Stimulated activated CD4-positive, alpha-beta T cell treated with anti-CD3 and anti-CD28 coated beads, Interleukin-1b, Interleukin-23, amount 100 ng/mL, for 4 hours (primary cell): ENCODE results near the gene PBX2.
"Not testable (repeated sequence)": the region's sequence is repeated elsewhere in the genome, so short reads cannot be mapped to it uniquely, and the experiment has no call there.

Source experiments
- DNase-seq, 2 donors: peaks; one replicate each; pipeline ENCODE4 v3.0.0-alpha.2; 2020; ENCODE audit warnings: low read depth in 2 of 2

The PBX2 gene

GRCh38 chr6:32202186-32202585 is 12.2 kb upstream of the PBX2 start:
- DNase-seq = no peak

GRCh38 chr6:32200711-32201475 is 10.9 kb upstream of the PBX2 start:
- DNase-seq = no peak

- no peak for DNase-seq
Observed at GRCh38 chr6:32198866-32199265, 8.9 kb upstream of the PBX2 start.

- DNase-seq = no peak
Observed at GRCh38 chr6:32198345-32198696, 8.3 kb upstream of the PBX2 start.

- no peak for DNase-seq
Observed at GRCh38 chr6:32196682-32197616, 6.9 kb upstream of the PBX2 start.

GRCh38 chr6:32195902-32196681 is 6.1 kb upstream of the PBX2 start:
- DNase-seq = peak in 1 of 2 donors; percentile 56

GRCh38 chr6:32195652-32195901 is 5.6 kb upstream of the PBX2 start:
- DNase-seq = peak; percentile 96 to 100

- no peak for DNase-seq
Observed at GRCh38 chr6:32194825-32195651, 5.0 kb upstream of the PBX2 start.

GRCh38 chr6:32194388-32194787 is 4.4 kb upstream of the PBX2 start:
- DNase-seq = no peak

GRCh38 chr6:32193096-32193495 is 3.1 kb upstream of the PBX2 start:
- not testable (repeated sequence) for DNase-seq

- peak in 1 of 2 donors; percentile 45 for DNase-seq
Observed at GRCh38 chr6:32192608-32193039, 2.6 kb upstream of the PBX2 start, which contains the start of gene GPSM3. Gene GPSM3 (minus strand): TSS chr6:32192643. CDS start chr6:32192513, 130 bp downstream.

GRCh38 chr6:32191696-32192607 is 1.9 kb upstream of the PBX2 start:
- DNase-seq = no peak

GRCh38 chr6:32190911-32191677 is 1.1 kb upstream of the PBX2 start:
- DNase-seq = no peak

- no peak for DNase-seq
Observed at GRCh38 chr6:32189742-32190053, 304 bp downstream of the PBX2 start.

GRCh38 chr6:32189069-32189741 is 797 bp downstream of the PBX2 start:
- DNase-seq = no peak

GRCh38 chr6:32188381-32189068 is 1.5 kb downstream of the PBX2 start:
- DNase-seq = no peak

- not testable (repeated sequence) for DNase-seq
Observed at GRCh38 chr6:32187725-32188380, 2.1 kb downstream of the PBX2 start.
